Parathyroid adenoma (tissue), 2 donors: Measurements from ENCODE around the gene NPVF.

Experiments used
- H2AFZ ChIP-seq: fragments of 300-600 bp; sonication (generic); one replicate; pipeline ENCODE4 v1.7.0; 2017; ENCODE audit warnings: antibody characterized with exemption, mild to moderate bottlenecking
- H3K27ac ChIP-seq: fragments of 300-600 bp; sonication (generic); one replicate; pipeline ENCODE4 v1.7.0; 2017
- H3K27me3 ChIP-seq: fragments of 300-600 bp; sonication (generic); one replicate; pipeline ENCODE4 v1.7.0; 2017; ENCODE audit warnings: low read length; ENCODE audit not compliant: control insufficient read depth, insufficient read depth
- H3K36me3 ChIP-seq: fragments of 300-600 bp; sonication (generic); one replicate; pipeline ENCODE4 v1.7.0; 2017; ENCODE audit warnings: low read length; ENCODE audit not compliant: control insufficient read depth, insufficient read depth
- H3K4me1 ChIP-seq: fragments of 300-600 bp; sonication (generic); one replicate; pipeline ENCODE4 v1.7.0; 2017; ENCODE audit warnings: control low read depth
- H3K4me2 ChIP-seq: fragments of 300-600 bp; sonication (generic); one replicate; pipeline ENCODE4 v1.7.0; 2017; ENCODE audit warnings: low read length
- H3K4me3 ChIP-seq: fragments of 300-600 bp; sonication (generic); one replicate; pipeline ENCODE4 v1.7.0; 2017; ENCODE audit warnings: low read depth, low read length
- H3K79me2 ChIP-seq: fragments of 300-600 bp; sonication (generic); one replicate; pipeline ENCODE4 v1.7.0; 2017; ENCODE audit warnings: control low read depth
- H3K9ac ChIP-seq: fragments of 300-600 bp; sonication (generic); one replicate; pipeline ENCODE4 v1.7.0; 2017; ENCODE audit warnings: mild to moderate bottlenecking
- H3K9me3 ChIP-seq: fragments of 300-600 bp; sonication (generic); one replicate; pipeline ENCODE4 v1.7.0; 2017; ENCODE audit warnings: low read length; ENCODE audit not compliant: control insufficient read depth
- TF ChIP-seq, protein P1 (sequence below): fragments of 300-600 bp; sonication (generic); IDR thresholded peaks from one replicate; pipeline ENCODE4 v1.7.0; 2017; ENCODE audit warnings: antibody characterized with exemption, mild to moderate bottlenecking
- donor health status: primary hyperparathyroidism.

The NPVF gene

DNA sequence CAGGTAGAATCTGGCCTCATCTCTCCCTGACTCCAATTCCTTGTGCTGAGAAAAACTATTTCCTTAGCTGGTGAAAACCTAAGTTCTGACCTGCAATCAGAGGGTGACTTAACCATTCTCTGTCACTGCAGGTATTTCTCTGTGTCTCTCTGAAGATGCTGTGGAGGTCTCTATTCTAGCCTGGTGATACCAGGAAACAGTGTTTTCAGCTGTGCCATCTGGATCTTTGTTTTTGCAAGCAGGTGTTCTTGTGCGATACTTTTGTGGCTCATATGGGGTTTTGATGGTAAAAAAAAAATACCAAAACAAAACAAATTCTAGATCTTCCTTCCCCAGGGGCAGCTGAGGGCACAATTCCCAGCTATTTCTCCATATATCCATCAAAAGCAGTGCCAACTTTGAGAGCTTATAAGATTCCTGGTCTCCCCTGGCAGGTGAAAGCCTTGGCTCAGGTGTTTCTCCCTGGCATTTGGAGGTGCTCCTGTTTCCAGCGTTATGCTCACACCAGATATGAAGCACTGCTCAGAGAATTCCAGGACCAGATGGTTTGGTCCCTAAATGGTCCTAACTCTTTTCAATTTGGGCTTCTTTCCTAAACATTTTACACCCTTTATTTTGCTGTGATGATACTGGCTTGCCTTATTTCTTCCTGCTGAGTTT is 9.9 kb upstream of the NPVF start:
- H3K4me2 ChIP-seq, result no peak overlapping the region
- TF ChIP-seq, protein P1, sequence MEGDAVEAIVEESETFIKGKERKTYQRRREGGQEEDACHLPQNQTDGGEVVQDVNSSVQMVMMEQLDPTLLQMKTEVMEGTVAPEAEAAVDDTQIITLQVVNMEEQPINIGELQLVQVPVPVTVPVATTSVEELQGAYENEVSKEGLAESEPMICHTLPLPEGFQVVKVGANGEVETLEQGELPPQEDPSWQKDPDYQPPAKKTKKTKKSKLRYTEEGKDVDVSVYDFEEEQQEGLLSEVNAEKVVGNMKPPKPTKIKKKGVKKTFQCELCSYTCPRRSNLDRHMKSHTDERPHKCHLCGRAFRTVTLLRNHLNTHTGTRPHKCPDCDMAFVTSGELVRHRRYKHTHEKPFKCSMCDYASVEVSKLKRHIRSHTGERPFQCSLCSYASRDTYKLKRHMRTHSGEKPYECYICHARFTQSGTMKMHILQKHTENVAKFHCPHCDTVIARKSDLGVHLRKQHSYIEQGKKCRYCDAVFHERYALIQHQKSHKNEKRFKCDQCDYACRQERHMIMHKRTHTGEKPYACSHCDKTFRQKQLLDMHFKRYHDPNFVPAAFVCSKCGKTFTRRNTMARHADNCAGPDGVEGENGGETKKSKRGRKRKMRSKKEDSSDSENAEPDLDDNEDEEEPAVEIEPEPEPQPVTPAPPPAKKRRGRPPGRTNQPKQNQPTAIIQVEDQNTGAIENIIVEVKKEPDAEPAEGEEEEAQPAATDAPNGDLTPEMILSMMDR, result no peak
- no peak overlapping the region for H3K4me3 ChIP-seq
- no peaks in the 10 kb centered on the region for H3K36me3 ChIP-seq
- H2AFZ ChIP-seq, result no peak overlapping the region
- H3K27me3 ChIP-seq, result no peaks in the 10 kb centered on the region
- H3K4me1 ChIP-seq, result no peaks in the 10 kb centered on the region
- no peaks in the 10 kb centered on the region for H3K79me2 ChIP-seq
- no peaks in the 10 kb centered on the region for H3K9me3 ChIP-seq
- H3K9ac ChIP-seq, result no peak overlapping the region
- no peak overlapping the region for H3K27ac ChIP-seq

DNA sequence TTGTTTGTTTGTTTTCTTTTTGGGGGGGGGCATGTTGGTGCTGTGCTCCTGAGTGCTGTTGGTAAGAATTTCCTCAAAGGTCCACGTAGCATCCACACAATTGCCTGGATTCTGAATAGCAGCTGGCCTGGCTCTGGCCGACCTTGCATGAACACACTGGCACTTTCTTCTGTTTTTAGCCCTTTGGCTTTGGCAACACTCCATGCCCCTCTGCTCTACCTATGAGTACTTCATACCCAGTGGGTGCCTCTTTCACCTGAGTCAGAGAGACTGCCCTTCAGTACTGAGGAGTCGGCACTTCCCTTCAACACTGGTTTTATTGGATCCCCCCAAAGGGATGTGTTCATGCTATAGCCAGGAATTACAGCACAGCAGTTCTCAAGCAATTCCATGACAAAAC is 7.2 kb upstream of the NPVF start:
- no peaks in the 10 kb centered on the region for H3K4me1 ChIP-seq

GRCh38 chr7:25234336-25234735 is 6.0 kb upstream of the NPVF start:
- Histone ChIP-seq H2AFZ (no peak overlapping the region), H3K4me2 (no peak overlapping the region), H3K9ac (no peak overlapping the region), H3K4me3 (no peak overlapping the region), H3K36me3 (no peaks in the 10 kb centered on the region), H3K9me3 (no peaks in the 10 kb centered on the region), H3K4me1 (no peaks in the 10 kb centered on the region), H3K27ac (no peak overlapping the region), H3K27me3 (no peaks in the 10 kb centered on the region), H3K79me2 (no peaks in the 10 kb centered on the region)
- TF ChIP-seq, protein P1, result no peak

More for the DNA sequence above, 7.2 kb upstream of the NPVF start:
- Histone ChIP-seq H3K9me3 (no peaks in the 10 kb centered on the region), H3K79me2 (no peaks in the 10 kb centered on the region), H3K4me2 (no peak overlapping the region), H3K4me3 (no peak overlapping the region), H3K27me3 (no peaks in the 10 kb centered on the region), H3K9ac (no peak overlapping the region), H3K36me3 (no peaks in the 10 kb centered on the region), H3K27ac (no peak overlapping the region), H2AFZ (no peak overlapping the region)
- TF ChIP-seq, protein P1, result no peak

- Histone ChIP-seq H3K36me3 (no peaks in the 10 kb centered on the region), H3K27ac (no peak overlapping the region), H2AFZ (no peak overlapping the region), H3K27me3 (no peaks in the 10 kb centered on the region), H3K9ac (no peak overlapping the region), H3K79me2 (no peaks in the 10 kb centered on the region), H3K9me3 (no peaks in the 10 kb centered on the region), H3K4me3 (no peak overlapping the region), H3K4me2 (no peak overlapping the region), H3K4me1 (no peaks in the 10 kb centered on the region)
- TF ChIP-seq, protein P1, result no peak
Observed at GRCh38 chr7:25223206-25223605, 5.1 kb downstream of the NPVF start.

- no peaks in the 10 kb centered on the region for H3K4me1 ChIP-seq
Observed at GRCh38 chr7:25222666-25223065, 5.6 kb downstream of the NPVF start.

More at GRCh38 chr7:25222666-25223065, 5.6 kb downstream of the NPVF start:
- Histone ChIP-seq H3K9me3 (no peaks in the 10 kb centered on the region), H3K27ac (no peak overlapping the region), H3K4me3 (no peak overlapping the region), H3K27me3 (no peaks in the 10 kb centered on the region), H3K4me2 (no peak overlapping the region), H3K36me3 (no peaks in the 10 kb centered on the region), H3K9ac (no peak overlapping the region), H2AFZ (no peak overlapping the region), H3K79me2 (no peaks in the 10 kb centered on the region)
- TF ChIP-seq, protein P1, result no peak
